Heart left ventricle (tissue), 16 donors: ENCODE results near the gene STAC. TPM values are rescaled to one million over a fixed set of nuclear protein-coding genes. Genes with fewer than 3 reads are reported as not detected.

Experiments used
- ATAC-seq, 4 donors: fragments of 200-7000 bp; cut with Tn5 transposase; one replicate each; pipeline ENCODE4 v1.9.1; 2020 to 2022; ENCODE audit warnings: moderate library complexity in 4 of 4, mild to moderate bottlenecking in 3 of 4, moderate number of reproducible peaks in 1 of 4
- DNase-seq, 5 donors: peaks; one replicate each; pipeline ENCODE4 v3.0.0-alpha.2; 2020
- H3K27ac ChIP-seq, 12 donors: fragments of 200-600 bp; sonication (generic) in 4 of 12; one replicate each; pipeline versions ENCODE4 v1.5.0 to v1.8.0; 2016 to 2022; ENCODE audit warnings: mild to moderate bottlenecking in 2 of 12
- H3K27me3 ChIP-seq, 9 donors: fragments of 200-600 bp; sonication (generic) in 2 of 9; one replicate each; pipeline versions ENCODE4 v1.5.1 to v1.8.0; 2016 to 2022; ENCODE audit warnings: mild to moderate bottlenecking in 3 of 9
- H3K36me3 ChIP-seq, 9 donors: fragments of 200-600 bp; sonication (generic) in 2 of 9; one replicate each; pipeline versions ENCODE4 v1.5.0 to v1.8.0; 2018 to 2022; ENCODE audit warnings: mild to moderate bottlenecking in 2 of 9
- H3K4me1 ChIP-seq, 12 donors: fragments of 200-600 bp; sonication (generic) in 4 of 12; one replicate each; pipeline versions ENCODE4 v1.5.0 to v1.8.0; 2016 to 2022; ENCODE audit warnings: mild to moderate bottlenecking in 3 of 12
- H3K4me3 ChIP-seq, 12 donors: fragments of 200-600 bp; sonication (generic) in 4 of 12; one replicate each; pipeline versions ENCODE4 v1.5.0 to v1.8.0; 2017 to 2022; ENCODE audit warnings: mild to moderate bottlenecking in 9 of 12, moderate library complexity in 4 of 12
- H3K9me3 ChIP-seq, 12 donors: fragments of 200-600 bp; sonication (generic) in 4 of 12; one replicate each; pipeline versions ENCODE4 v1.5.0 to v1.8.0; 2016 to 2022; ENCODE audit warnings: mild to moderate bottlenecking in 1 of 12
- POLR2A ChIP-seq, 2 donors: fragments of 450-650 bp; IDR thresholded peaks; one replicate each; pipeline ENCODE4 v1.6.1; 2017; ENCODE audit warnings: antibody characterized with exemption in 2 of 2, mild to moderate bottlenecking in 2 of 2, moderate library complexity in 2 of 2
- WGBS, 4 donors: extraction: QIAGEN DNeasy Blood & Tissue Kit in 2 of 4; methylation state at CpG; one replicate each; pipeline versions ENCODE4 v1.1.5 to v1.1.7; 2013 to 2018; 5-methylcytosine and 5-hydroxymethylcytosine counted together
- intact Hi-C, 10 donors: fragments of 100-400 bp; cut with DNase I; formaldehyde crosslinking; loops; one replicate each; pipeline versions ENCODE4 v1.11.1 to v1.14.2; 2022
- polyA plus RNA-seq, 2 donors: library from polyadenylated mRNA; stranded (reverse); fragments of 200-250 nt; gene quantifications; one replicate each; pipeline ENCODE4 v1.2.3, GENCODE V29; 2013
- total RNA-seq, 9 donors: library from RNA; depleted of rRNA in 2 of 9; stranded (reverse); fragments of >200 nt in 2 of 9; fragmentation: NEBNext Ultra II Directional in 3 of 9; extraction: Animal tissue kit (Norgen Biotek cat#: 25700) in 3 of 9; gene quantifications; one replicate each; pipeline versions ENCODE4 v1.1.0 to v1.2.4, GENCODE V29; 2016 to 2023
- TF ChIP-seq, protein P1 (sequence below), 12 donors: fragments of 200-600 bp; sonication (generic) in 4 of 12; IDR thresholded peaks; one replicate each; pipeline versions ENCODE4 v1.5.0 to v1.8.0; 2018 to 2022; ENCODE audit warnings: antibody characterized with exemption in 12 of 12, mild to moderate bottlenecking in 5 of 12
- donor health status: ischemic (EF 13 %, LVEDD 7.1; RV severe dilation, severe dysfunction).
- donor health status: healthy with polysubstance abuse.
- donor health status: DM: no; HTN: yes; CAD: no.
- donor health status: DM: no; HTN: no; CAD: no.
- donor health status: ischemic (EF 25% LVEDD 6.9; RV normal size, moderate dysfunction).
- donor health status: ischemic (EF 25% LVEDD 5.7; RV mildly dilated, moderate dysfunction).
- donor health status: healthy.
- donor health status: DM: yes; HTN: yes; CAD: no.
- donor health status: ischemic (EF 35%, LVEDD 5.7; RV mildly dilated, moderate dysfunction).
- donor health status: nonischemic (EF 11% LVEDD 7.7; RV severe dilation, severe dysfunction).
- donor health status: DM: yes; HTN: yes; CAD: no.
- donor health status: PGD.
- donor health status: ischemic (EF 29% LVEDD 5.4; RV normal size, mild dysfunction).
- donor health status: nonischemic (EF 23%, LVEDD 6.1; RV moderate dilation, normal function).

Gene STAC
- total and polyA plus RNA-seq, 11 donors, result 0.11 to 1.3 (median 0.44) TPM; not detected in 1

- TF ChIP-seq, protein P1, sequence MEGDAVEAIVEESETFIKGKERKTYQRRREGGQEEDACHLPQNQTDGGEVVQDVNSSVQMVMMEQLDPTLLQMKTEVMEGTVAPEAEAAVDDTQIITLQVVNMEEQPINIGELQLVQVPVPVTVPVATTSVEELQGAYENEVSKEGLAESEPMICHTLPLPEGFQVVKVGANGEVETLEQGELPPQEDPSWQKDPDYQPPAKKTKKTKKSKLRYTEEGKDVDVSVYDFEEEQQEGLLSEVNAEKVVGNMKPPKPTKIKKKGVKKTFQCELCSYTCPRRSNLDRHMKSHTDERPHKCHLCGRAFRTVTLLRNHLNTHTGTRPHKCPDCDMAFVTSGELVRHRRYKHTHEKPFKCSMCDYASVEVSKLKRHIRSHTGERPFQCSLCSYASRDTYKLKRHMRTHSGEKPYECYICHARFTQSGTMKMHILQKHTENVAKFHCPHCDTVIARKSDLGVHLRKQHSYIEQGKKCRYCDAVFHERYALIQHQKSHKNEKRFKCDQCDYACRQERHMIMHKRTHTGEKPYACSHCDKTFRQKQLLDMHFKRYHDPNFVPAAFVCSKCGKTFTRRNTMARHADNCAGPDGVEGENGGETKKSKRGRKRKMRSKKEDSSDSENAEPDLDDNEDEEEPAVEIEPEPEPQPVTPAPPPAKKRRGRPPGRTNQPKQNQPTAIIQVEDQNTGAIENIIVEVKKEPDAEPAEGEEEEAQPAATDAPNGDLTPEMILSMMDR (IDR thresholded peaks at IDR 0.05), result no peak
- no peak for TF ChIP-seq POLR2A (IDR thresholded peaks at IDR 0.05)
- Histone ChIP-seq H3K27me3 (no peaks in the 10 kb centered on the region), H3K9me3 (no peaks in the 10 kb centered on the region), H3K36me3 (no peaks in the 10 kb centered on the region), H3K4me3 (no peak overlapping the region), H3K27ac (no peak overlapping the region), H3K4me1 (no peaks in the 10 kb centered on the region)
- DNase-seq (no peak), ATAC-seq (no peak)
- intact Hi-C loops, result no loop called here
Observed at GRCh38 chr3:36372534-36372935, 7.8 kb upstream of the STAC start.

DNA sequence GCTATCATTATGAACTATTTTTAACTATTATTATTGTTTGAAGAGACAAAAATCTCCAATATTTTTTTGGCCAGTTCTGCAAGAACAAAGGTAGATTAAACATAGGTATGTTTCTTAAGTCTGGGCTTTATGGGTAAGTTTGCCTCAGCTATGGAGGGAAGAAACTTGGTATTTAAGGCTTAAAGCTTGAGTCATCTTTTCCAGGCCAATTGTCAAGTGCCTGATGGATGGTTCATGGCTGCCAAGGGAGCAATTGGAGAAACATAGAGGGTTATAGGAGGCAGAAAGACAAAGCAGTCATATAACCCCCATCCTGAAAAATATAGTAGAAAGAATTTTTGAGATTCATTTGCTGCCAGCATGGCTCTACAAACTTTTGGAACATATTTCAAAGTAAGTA, 7.2 kb upstream of the STAC start:
- Histone ChIP-seq H3K27me3 (no peaks in the 10 kb centered on the region), H3K27ac (no peak overlapping the region), H3K36me3 (no peaks in the 10 kb centered on the region), H3K4me1 (no peaks in the 10 kb centered on the region), H3K4me3 (no peak overlapping the region), H3K9me3 (no peaks in the 10 kb centered on the region)
- ATAC-seq (no peak), DNase-seq (no peak)
- intact Hi-C loops, result no loop called here
- TF ChIP-seq, protein P1 (IDR thresholded peaks at IDR 0.05), result no peak
- no peak for TF ChIP-seq POLR2A (IDR thresholded peaks at IDR 0.05)

- WGBS, 4 donors, result 72 to 80% (median 77%) methylated on average over 3 of the region's 3 CpGs
- H3K4me3 ChIP-seq, result no peak overlapping the region
- no peaks in the 10 kb centered on the region for H3K36me3 ChIP-seq
- TF ChIP-seq, protein P1 (IDR thresholded peaks at IDR 0.05), result no peak
- TF ChIP-seq POLR2A (IDR thresholded peaks at IDR 0.05), result no peak
- intact Hi-C loops, result no loop called here
- no peak for DNase-seq
- no peaks in the 10 kb centered on the region for H3K27me3 ChIP-seq
- H3K9me3 ChIP-seq, result no peaks in the 10 kb centered on the region
- no peaks in the 10 kb centered on the region for H3K4me1 ChIP-seq
- H3K27ac ChIP-seq, result no peak overlapping the region
- ATAC-seq, result no peak
Observed at GRCh38 chr3:36373666-36374065, 6.6 kb upstream of the STAC start.

- H3K27me3 ChIP-seq, result peaks cover 5 to 31% (median 16%) of the 10 kb centered on the region in 9 donors
- TF ChIP-seq, protein P1 (IDR thresholded peaks at IDR 0.05), result no peak
- no peak for TF ChIP-seq POLR2A (IDR thresholded peaks at IDR 0.05)
- H3K4me3 ChIP-seq, result peak overlapping the region; percentile 33 to 65 (median 52)
- WGBS, 4 donors, result 19 to 25% (median 24%) methylated on average over 8 of the region's 8 CpGs
- intact Hi-C loops, result loop anchor here in 1 of 10 donors (10.0 kb wide), 1 partner anchor 135 kb away; no protein-coding TSS in a partner anchor
- ATAC-seq, result no peak
- H3K27ac ChIP-seq, result no peak overlapping the region
- no peaks in the 10 kb centered on the region for H3K9me3 ChIP-seq
- H3K4me1 ChIP-seq, result peaks cover 0 to 13% (median 0%) of the 10 kb centered on the region in 12 donors
- no peaks in the 10 kb centered on the region for H3K36me3 ChIP-seq
- no peak for DNase-seq
Observed at GRCh38 chr3:36379872-36380220, 458 bp upstream of the STAC start.
